Prostate gland (tissue), 2 donors: ENCODE data around the gene SERAC1.

Experiments
- POLR2A ChIP-seq: fragments of 450-650 bp; IDR thresholded peaks from one replicate; pipeline ENCODE4 v1.6.1; 2016; ENCODE audit warnings: antibody characterized with exemption, mild to moderate bottlenecking
- POLR2AphosphoS5 ChIP-seq: sonication (generic); formaldehyde crosslinking; IDR thresholded peaks from one replicate; pipeline ENCODE4 v1.6.1; 2017; ENCODE audit warnings: antibody characterized with exemption
- TF ChIP-seq, protein P1 (sequence below), 4 experiments: fragments of 200-600 bp in 2 of 4; fragments of 450-650 bp in 2 of 4; sonication (generic) in 2 of 4; IDR thresholded peaks; 1 replicate in 3 of 4; 2 replicates in 1 of 4; pipeline ENCODE4 v1.5.1; 2016 to 2019; ENCODE audit warnings: antibody characterized with exemption in 4 of 4, mild to moderate bottlenecking in 2 of 4, moderate library complexity in 2 of 4

DNA sequence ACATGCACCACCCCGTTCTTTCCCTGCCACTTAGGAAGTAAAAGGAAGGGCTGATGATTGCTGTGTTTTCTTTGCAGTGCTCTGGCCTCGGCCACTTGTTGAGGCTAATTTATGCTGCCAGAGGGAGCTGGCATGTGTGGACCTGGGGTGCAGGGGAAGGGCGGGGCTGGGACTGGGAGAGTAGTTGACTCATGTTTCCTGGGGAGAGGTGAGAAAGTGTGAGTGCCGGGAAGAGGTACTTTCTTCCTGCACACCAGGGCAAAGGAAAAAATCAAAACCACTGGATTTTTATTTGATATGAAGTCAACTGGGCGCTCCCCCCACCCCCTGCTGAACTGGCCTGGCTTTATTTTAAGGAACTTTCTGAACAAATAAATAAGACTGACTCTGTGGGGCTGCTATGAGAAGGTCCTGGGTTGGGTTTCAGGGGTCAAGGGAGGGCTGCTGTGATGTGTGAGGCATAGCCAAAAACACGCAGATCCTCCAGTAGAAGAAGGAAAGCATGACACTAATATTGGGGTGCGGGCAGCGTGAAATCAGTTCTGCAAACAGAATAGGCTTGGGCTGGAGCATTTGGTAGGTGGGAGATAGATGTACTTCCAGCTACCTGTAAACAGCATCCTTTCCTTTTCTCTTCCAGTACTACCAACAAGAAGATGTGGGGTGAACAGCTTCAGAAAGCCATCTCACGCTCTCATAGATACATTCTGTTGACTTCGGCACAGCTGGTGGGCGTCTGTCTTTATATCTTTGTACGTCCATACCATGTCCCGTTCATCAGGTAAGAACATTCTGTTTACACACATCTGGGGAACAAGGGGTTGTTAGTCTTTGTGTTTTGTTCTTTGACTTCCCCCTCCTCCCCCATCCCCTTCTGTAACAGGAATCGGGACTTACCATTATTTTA, 98.9 kb downstream of the SERAC1 start:
- peak; percentile 67 for TF ChIP-seq POLR2AphosphoS5
- TF ChIP-seq, protein P1, sequence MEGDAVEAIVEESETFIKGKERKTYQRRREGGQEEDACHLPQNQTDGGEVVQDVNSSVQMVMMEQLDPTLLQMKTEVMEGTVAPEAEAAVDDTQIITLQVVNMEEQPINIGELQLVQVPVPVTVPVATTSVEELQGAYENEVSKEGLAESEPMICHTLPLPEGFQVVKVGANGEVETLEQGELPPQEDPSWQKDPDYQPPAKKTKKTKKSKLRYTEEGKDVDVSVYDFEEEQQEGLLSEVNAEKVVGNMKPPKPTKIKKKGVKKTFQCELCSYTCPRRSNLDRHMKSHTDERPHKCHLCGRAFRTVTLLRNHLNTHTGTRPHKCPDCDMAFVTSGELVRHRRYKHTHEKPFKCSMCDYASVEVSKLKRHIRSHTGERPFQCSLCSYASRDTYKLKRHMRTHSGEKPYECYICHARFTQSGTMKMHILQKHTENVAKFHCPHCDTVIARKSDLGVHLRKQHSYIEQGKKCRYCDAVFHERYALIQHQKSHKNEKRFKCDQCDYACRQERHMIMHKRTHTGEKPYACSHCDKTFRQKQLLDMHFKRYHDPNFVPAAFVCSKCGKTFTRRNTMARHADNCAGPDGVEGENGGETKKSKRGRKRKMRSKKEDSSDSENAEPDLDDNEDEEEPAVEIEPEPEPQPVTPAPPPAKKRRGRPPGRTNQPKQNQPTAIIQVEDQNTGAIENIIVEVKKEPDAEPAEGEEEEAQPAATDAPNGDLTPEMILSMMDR (IDR thresholded peaks at IDR 0.05), result no peak
- TF ChIP-seq POLR2A, result no peak
